HCT116 (cell line): ENCODE data around the gene SIPA1L3. TPM values are rescaled to one million over a fixed set of nuclear protein-coding genes. Genes with fewer than 3 reads are reported as not detected.

Experiments
- ATAC-seq: fragments of 200-7000 bp; cut with Tn5 transposase; 2 replicates; pipeline ENCODE4 v1.9.1; 2020; ENCODE audit warnings: mild to moderate bottlenecking, moderate library complexity
- BruUV-seq: library from RNA; stranded (reverse); fragments of 400-500 nt; replicated peaks from 2 replicates; lab custom pipeline; 2021; lab: Mats Ljungman, UMichigan
- CTCF ChIA-PET: fragments of 300-600 bp; sonication (Branson Sonifier 250); formaldehyde crosslinking; loops from one replicate; lab custom pipeline; 2021; ENCODE audit warnings: antibody characterized with exemption; lab: Charles Lee
- POLR2A ChIA-PET: fragments of 300-600, 350-600 bp; sonication (Branson Sonifier 250); formaldehyde crosslinking; loops from one replicate; lab custom pipeline; 2021; ENCODE audit warnings: antibody characterized with exemption; lab: Charles Lee
- RAD21 ChIA-PET, 2 experiments: fragments of 300-600 bp; sonication (Branson Sonifier 250); formaldehyde crosslinking; loops; one replicate each; lab custom pipeline; 2023; ENCODE audit warnings: low total read pairs in 2 of 2; ENCODE audit not compliant: uncharacterized antibody in 2 of 2, unreplicated experiment in 2 of 2, low non-redundant PET in 1 of 2; lab: Charles Lee
- DNase-seq: peaks from one replicate; pipeline ENCODE4 v3.0.0-alpha.2; 2010; ENCODE audit warnings: low read depth, low spot score
- H2AFZ ChIP-seq: fragments of 200-600 bp; shearing (Covaris generic), sonication (generic); 2 replicates; pipeline ENCODE4 v1.6.1; 2017; ENCODE audit warnings: low read depth, mixed run types, mixed read lengths, antibody characterized with exemption, low read length; ENCODE audit not compliant: poor library complexity, severe bottlenecking
- H3K27ac ChIP-seq: 2 replicates; pipeline ENCODE4 v1.5.1; 2012; ENCODE audit warnings: low read depth, low read length
- H3K27me3 ChIP-seq: fragments of 200-600 bp; sonication (generic); 2 replicates; pipeline ENCODE4 v1.6.1; 2016; ENCODE audit warnings: mixed run types, low read length, mixed read lengths; ENCODE audit not compliant: insufficient read depth
- H3K36me3 ChIP-seq, 2 experiments: fragments of 200-500 bp in 1 of 2; fragments of 200-600 bp in 1 of 2; sonication (Bioruptor generic) in 1 of 2; sonication (generic) in 1 of 2; 2 replicates each; pipeline versions ENCODE4 v1.5.1 to v1.6.1; 2014 to 2016; ENCODE audit warnings: low read length in 2 of 2, inconsistent platforms in 1 of 2, mixed read lengths in 1 of 2, mixed run types in 1 of 2; ENCODE audit not compliant: insufficient read depth in 2 of 2, control insufficient read depth in 1 of 2
- H3K4me1 ChIP-seq, 2 experiments: fragments of 200-600 bp in 1 of 2; sonication (generic) in 1 of 2; 2 replicates each; pipeline versions ENCODE4 v1.5.1 to v1.6.1; 2012 to 2017; ENCODE audit warnings: low read length in 2 of 2, inconsistent platforms in 1 of 2, mild to moderate bottlenecking in 1 of 2, mixed read lengths in 1 of 2, mixed run types in 1 of 2, moderate library complexity in 1 of 2; ENCODE audit not compliant: insufficient read depth in 2 of 2, control insufficient read depth in 1 of 2
- H3K4me2 ChIP-seq: fragments of 200-600 bp; sonication (generic); 2 replicates; pipeline ENCODE4 v1.6.1; 2017; ENCODE audit warnings: mixed run types, low read length, mixed read lengths
- H3K4me3 ChIP-seq, 2 experiments: fragments of 200-600 bp in 1 of 2; sonication (generic) in 1 of 2; replicated peaks in 1 of 2; 2 replicates each; pipeline ENCODE4 v1.5.1; 2011 to 2016; ENCODE audit warnings: low read length in 2 of 2, control low read depth in 1 of 2, low read depth in 1 of 2, mild to moderate bottlenecking in 1 of 2, mixed read lengths in 1 of 2, mixed run types in 1 of 2
- H3K79me2 ChIP-seq: fragments of 200-600 bp; sonication (generic); 2 replicates; pipeline ENCODE4 v1.6.1; 2017; ENCODE audit warnings: mild to moderate bottlenecking, mixed run types, low read length, moderate library complexity, mixed read lengths; ENCODE audit not compliant: insufficient read depth
- H3K9ac ChIP-seq: fragments of 200-600 bp; sonication (generic); 2 replicates; pipeline ENCODE4 v1.6.1; 2016; ENCODE audit warnings: low read length, mixed read lengths
- H3K9me2 ChIP-seq: fragments of 200-600 bp; sonication (generic), shearing (Covaris generic); 2 replicates; pipeline ENCODE4 v1.6.1; 2017; ENCODE audit warnings: mixed run types, mild to moderate bottlenecking, moderate library complexity; ENCODE audit not compliant: insufficient read depth
- H3K9me3 ChIP-seq, 2 experiments: fragments of 200-500 bp in 1 of 2; fragments of 200-600 bp in 1 of 2; sonication (Bioruptor generic) in 1 of 2; sonication (generic) in 1 of 2; 2 replicates each; pipeline ENCODE4 v1.6.1; 2014 to 2017; ENCODE audit warnings: low read length in 2 of 2, mixed read lengths in 2 of 2, inconsistent platforms in 1 of 2, low read depth in 1 of 2, mild to moderate bottlenecking in 1 of 2, mixed run types in 1 of 2, moderate library complexity in 1 of 2; ENCODE audit not compliant: control insufficient read depth in 1 of 2, insufficient read depth in 1 of 2
- H4K20me1 ChIP-seq: fragments of 200-600 bp; sonication (generic), shearing (Covaris generic); 2 replicates; pipeline ENCODE4 v1.6.1; 2017; ENCODE audit warnings: mixed run types, mild to moderate bottlenecking, moderate library complexity; ENCODE audit not compliant: insufficient read depth
- FOSL1 ChIP-seq: IDR thresholded peaks from 2 replicates; pipeline ENCODE4 v1.6.1; 2012; ENCODE audit warnings: low read depth
- JUND ChIP-seq: IDR thresholded peaks from 2 replicates; pipeline ENCODE4 v1.6.1; 2012
- MAX ChIP-seq: IDR thresholded peaks from 2 replicates; pipeline ENCODE4 v1.6.1; 2012
- REST ChIP-seq: IDR thresholded peaks from 2 replicates; pipeline ENCODE4 v1.6.1; 2012; ENCODE audit warnings: low read depth
- SP1 ChIP-seq: IDR thresholded peaks from 2 replicates; pipeline ENCODE4 v1.6.1; 2012; ENCODE audit warnings: low read depth
- intact Hi-C: fragments of 100-400 bp; cut with micrococcal nuclease; formaldehyde crosslinking; loops from 2 replicates; pipeline ENCODE4 v1.10.0; 2022
- total RNA-seq: library from RNA; stranded (reverse); gene quantifications from one replicate; pipeline ENCODE4 v1.2.1, GENCODE V29; 2021; ENCODE audit not compliant: unreplicated experiment

Gene SIPA1L3
- total RNA-seq, 1 experiment from 2014 or later: 41.8 TPM

- TSS peak; percentile 14 for BruUV-seq
- no peaks in the 10 kb centered on the region for H3K9me2 ChIP-seq
- no peak overlapping the region for H2AFZ ChIP-seq
- peak; percentile 59 for ATAC-seq
- H3K4me2 ChIP-seq: peak overlapping the region; percentile 87
- DNase-seq: no peak
- H4K20me1 ChIP-seq: no peaks in the 10 kb centered on the region
- H3K79me2 ChIP-seq: peaks cover 82% of the 10 kb centered on the region
- POLR2A ChIA-PET: interaction anchor here (2.2 kb wide), 1 partner anchor 70 kb away, joined by 18 read pairs; no protein-coding TSS in a partner anchor
- peaks cover 55 to 75% of the 10 kb centered on the region in 2 experiments for H3K4me1 ChIP-seq
- TF ChIP-seq FOSL1 (peak; percentile 65), SP1 (peak; percentile 26; the same call in 1 of the 2 replicates), REST (no peak), MAX (peak; percentile 49), JUND (peak; percentile 67)
- H3K9ac ChIP-seq: peak overlapping the region; percentile 60
- no peaks in the 10 kb centered on the region for H3K9me3 ChIP-seq
- H3K27ac ChIP-seq: peak overlapping the region; percentile 88
- CTCF ChIA-PET: interaction anchor here (1.4 to 2.0 kb wide), 4 partner anchors 27 to 111 kb away, joined by 4 to 12 read pairs (median 6); partner anchors contain the start of genes SIPA1L3 and WDR87
- H3K4me3 ChIP-seq: peak overlapping the region; percentile 30 to 49
- no peaks in the 10 kb centered on the region; a peak in 1 of 4 replicates for H3K36me3 ChIP-seq
- RAD21 ChIA-PET: interaction anchor here (1.8 to 2.3 kb wide), 2 partner anchors 26 to 53 kb away, joined by 5 to 7 read pairs; partner anchors contain the start of genes SIPA1L3 (in 1 of the 2) and WDR87 (in 1 of the 2)
- intact Hi-C loops: loop anchor here (10.0 kb wide), 1 partner anchor 52 kb away; no protein-coding TSS in a partner anchor
- H3K27me3 ChIP-seq: no peaks in the 10 kb centered on the region
Measured at GRCh38 chr19:37932985-37933936, 26.3 kb downstream of the SIPA1L3 start.
